GM23338 (cell line): ENCODE data around the gene FMOD.

Source experiments
- EZH2 ChIP-seq: fragments of 200-600 bp; sonication (generic); IDR thresholded peaks from one replicate; pipeline ENCODE4 v1.8.0; 2017; ENCODE audit warnings: antibody characterized with exemption, mild to moderate bottlenecking, low read depth; ENCODE audit not compliant: unreplicated experiment
- POLR2AphosphoS5 ChIP-seq: IDR thresholded peaks from 2 replicates; pipeline ENCODE4 v1.6.1; 2016; ENCODE audit warnings: antibody characterized with exemption, low read depth
- ZNF331 ChIP-seq: fragments of 250-450 bp; sonication (Bioruptor Pico); IDR thresholded peaks from 2 replicates; pipeline ENCODE4 v1.5.0; 2020; ENCODE audit warnings: low read depth, mild to moderate bottlenecking, moderate library complexity
- TF ChIP-seq, protein P1 (sequence below), 2 experiments: fragments of 200-600 bp in 1 of 2; sonication (generic) in 1 of 2; conservative IDR thresholded peaks; 2 replicates each; pipeline versions ENCODE4 v1.5.1 to v1.6.1; 2016 to 2017; ENCODE audit warnings: antibody characterized with exemption in 2 of 2, low read depth in 2 of 2, mild to moderate bottlenecking in 2 of 2, moderate library complexity in 1 of 2
- TF ChIP-seq, protein P2 (sequence below): IDR thresholded peaks from one replicate; pipeline ENCODE4 v1.6.1; 2018; ENCODE audit warnings: antibody characterized with exemption; ENCODE audit not compliant: unreplicated experiment

DNA sequence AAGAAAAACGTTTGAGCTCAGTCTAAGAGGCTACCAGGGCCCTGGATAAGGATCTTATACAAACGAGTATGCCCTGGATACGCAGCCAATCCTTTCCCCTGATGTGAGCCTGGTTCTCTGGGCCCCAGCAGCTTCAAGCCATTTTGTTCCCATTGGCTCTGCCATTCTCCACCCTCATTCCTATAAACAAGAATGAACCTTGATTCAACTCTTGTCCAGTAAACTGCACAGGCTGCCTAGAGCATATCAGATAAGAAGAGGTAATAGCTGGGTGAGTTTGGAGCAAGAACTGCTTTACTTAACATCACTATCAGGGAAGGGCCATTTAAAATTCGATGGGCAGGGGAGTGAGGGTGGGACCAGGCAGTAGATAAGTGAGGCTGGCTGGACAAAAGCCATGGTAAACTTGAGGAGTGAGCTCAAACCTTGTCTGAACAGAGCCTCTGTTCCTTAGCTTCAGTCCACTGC is 34.3 kb downstream of the FMOD start:
- TF ChIP-seq EZH2 (no peak), POLR2AphosphoS5 (no peak), ZNF331 (no peak)
- TF ChIP-seq, protein P1, sequence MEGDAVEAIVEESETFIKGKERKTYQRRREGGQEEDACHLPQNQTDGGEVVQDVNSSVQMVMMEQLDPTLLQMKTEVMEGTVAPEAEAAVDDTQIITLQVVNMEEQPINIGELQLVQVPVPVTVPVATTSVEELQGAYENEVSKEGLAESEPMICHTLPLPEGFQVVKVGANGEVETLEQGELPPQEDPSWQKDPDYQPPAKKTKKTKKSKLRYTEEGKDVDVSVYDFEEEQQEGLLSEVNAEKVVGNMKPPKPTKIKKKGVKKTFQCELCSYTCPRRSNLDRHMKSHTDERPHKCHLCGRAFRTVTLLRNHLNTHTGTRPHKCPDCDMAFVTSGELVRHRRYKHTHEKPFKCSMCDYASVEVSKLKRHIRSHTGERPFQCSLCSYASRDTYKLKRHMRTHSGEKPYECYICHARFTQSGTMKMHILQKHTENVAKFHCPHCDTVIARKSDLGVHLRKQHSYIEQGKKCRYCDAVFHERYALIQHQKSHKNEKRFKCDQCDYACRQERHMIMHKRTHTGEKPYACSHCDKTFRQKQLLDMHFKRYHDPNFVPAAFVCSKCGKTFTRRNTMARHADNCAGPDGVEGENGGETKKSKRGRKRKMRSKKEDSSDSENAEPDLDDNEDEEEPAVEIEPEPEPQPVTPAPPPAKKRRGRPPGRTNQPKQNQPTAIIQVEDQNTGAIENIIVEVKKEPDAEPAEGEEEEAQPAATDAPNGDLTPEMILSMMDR (conservative IDR thresholded peaks at IDR 0.05; ENCODE audit: low read depth in 2 of 2), result no peak
- TF ChIP-seq, protein P2, sequence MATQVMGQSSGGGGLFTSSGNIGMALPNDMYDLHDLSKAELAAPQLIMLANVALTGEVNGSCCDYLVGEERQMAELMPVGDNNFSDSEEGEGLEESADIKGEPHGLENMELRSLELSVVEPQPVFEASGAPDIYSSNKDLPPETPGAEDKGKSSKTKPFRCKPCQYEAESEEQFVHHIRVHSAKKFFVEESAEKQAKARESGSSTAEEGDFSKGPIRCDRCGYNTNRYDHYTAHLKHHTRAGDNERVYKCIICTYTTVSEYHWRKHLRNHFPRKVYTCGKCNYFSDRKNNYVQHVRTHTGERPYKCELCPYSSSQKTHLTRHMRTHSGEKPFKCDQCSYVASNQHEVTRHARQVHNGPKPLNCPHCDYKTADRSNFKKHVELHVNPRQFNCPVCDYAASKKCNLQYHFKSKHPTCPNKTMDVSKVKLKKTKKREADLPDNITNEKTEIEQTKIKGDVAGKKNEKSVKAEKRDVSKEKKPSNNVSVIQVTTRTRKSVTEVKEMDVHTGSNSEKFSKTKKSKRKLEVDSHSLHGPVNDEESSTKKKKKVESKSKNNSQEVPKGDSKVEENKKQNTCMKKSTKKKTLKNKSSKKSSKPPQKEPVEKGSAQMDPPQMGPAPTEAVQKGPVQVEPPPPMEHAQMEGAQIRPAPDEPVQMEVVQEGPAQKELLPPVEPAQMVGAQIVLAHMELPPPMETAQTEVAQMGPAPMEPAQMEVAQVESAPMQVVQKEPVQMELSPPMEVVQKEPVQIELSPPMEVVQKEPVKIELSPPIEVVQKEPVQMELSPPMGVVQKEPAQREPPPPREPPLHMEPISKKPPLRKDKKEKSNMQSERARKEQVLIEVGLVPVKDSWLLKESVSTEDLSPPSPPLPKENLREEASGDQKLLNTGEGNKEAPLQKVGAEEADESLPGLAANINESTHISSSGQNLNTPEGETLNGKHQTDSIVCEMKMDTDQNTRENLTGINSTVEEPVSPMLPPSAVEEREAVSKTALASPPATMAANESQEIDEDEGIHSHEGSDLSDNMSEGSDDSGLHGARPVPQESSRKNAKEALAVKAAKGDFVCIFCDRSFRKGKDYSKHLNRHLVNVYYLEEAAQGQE, result no peak
